ENCODE measurements around the gene PPP2R2C. TPM values are rescaled to one million over a fixed set of nuclear protein-coding genes. Genes with fewer than 3 reads are reported as not detected.

PPP2R2C gene
- under 0.01 and 0.10 TPM in 2 replicates for total RNA-seq (2014; rRNA removed; shearing (Covaris generic))

- no peak for DNase-seq (ENCODE audit: low read depth)
Measured at GRCh38 chr4:6472387-6473263, at the start of gene PPP2R2C. Gene PPP2R2C (minus strand): TSS chr4:6472614. CDS start chr4:6472229, 385 bp downstream.

DNA sequence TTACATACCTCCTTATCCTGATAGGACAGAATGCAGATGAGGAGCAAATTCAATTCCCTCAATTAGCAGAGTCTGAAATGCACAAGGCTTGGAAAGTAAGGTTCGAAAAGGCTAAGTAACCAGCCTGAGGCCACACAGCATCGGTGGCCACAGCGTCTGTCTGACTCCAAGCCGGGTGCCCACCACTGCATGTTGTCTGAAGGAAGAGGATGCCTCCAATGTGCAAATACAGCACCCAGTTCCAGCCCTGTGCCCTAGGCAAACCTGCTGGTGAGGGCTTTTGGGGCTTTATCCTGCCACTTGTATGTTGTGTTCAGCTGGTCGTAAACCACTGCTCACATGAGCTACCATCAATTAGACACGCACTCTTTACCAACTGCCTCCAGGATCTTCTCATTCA, 48.6 kb upstream of the PPP2R2C start:
- no peak for DNase-seq (ENCODE audit: low read depth)

DNA sequence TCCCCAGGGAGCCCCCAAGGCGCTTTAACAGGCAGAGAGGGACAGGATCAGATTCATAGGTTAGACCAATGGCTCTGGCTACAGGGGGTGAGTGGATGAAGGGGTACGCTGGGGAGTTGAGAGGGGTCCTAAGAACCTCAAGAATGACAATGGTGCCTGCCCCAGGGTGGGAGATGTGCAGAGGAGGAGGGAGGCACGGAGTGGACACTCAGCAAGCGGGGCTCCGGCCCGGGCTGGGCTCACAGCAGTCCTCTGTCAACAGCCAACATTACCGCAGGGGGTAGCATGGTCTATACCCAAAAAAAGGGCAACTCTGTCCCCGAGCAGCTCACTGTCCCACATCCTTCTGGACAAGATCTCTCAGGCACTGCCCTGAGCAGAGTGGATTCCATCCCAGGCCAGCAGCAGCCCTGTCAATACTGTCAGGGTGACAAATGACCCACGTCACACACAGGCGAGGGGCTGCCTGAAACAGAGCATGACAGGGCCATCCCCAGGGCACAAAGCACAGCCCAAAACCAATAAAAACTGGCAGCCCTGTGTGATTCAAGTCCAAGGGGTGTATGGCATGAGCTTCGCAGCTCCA, 47.7 kb upstream of the PPP2R2C start:
- DNase-seq (ENCODE audit: low read depth): no peak

GRCh38 chr4:6517171-6517570, 44.8 kb upstream of the PPP2R2C start:
- DNase-seq (ENCODE audit: low read depth): no peak

GRCh38 chr4:6516762-6517161, 44.3 kb upstream of the PPP2R2C start:
- no peak for DNase-seq (ENCODE audit: low read depth)

DNA sequence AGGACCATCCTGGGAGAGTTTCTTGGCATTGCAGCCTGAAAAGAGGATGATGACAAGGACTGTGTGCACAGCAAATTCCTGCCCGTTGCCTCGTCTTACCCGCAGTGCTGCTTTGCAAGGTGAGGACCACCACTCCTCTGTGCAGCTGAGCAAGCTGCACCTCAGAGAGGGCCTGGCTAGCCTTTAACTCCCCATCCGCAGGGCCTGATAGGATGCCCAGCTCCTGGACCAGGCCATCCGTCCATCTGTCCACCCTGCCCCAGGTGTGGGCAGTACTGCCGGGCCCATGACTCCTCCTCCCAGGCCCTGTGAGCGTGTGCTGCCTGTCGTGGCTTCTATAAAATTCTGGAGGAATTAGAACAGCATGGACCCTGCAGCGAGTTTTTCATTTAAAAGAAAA, 43.9 kb upstream of the PPP2R2C start:
- DNase-seq (ENCODE audit: low read depth): no peak

DNA sequence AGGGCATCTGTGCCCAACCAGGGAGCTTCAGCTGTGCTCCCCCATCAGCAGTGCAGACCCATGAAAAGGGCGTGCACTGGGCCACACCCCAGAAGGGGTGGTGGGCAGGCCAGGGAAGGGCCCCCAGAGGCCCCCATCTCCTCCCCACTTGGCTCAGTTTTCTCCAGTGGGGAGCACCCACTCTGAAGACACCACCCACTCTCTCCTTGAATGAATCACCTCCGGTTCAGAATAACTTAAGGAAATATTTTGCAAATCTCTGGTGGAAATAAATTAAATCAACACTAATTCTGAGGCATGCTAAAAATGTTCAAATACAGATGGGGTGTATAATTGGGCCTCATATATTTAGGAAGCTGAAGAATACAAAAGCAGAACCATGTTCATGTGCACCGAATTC, 41.3 kb upstream of the PPP2R2C start:
- no peak for DNase-seq (ENCODE audit: low read depth)

DNA sequence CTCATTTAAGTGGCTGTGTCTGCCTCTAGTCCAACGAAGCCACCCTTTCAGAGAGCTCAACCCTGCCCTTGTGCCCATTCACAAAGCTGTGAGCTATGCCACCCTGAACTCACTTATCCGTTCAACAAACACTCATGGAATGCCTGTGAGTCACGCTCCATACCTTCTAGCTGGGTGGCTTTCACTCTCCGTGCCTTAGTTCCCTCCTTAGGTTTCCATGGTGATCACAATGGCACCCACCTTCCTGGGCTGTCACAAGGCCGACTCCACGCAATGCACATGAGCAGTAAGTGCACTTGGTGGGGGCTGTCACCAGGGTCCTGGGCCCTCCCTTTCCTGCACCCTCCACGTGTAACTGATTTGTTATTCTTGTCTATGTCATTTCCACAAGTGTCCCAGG, 37.2 kb upstream of the PPP2R2C start:
- no peak for DNase-seq (ENCODE audit: low read depth)

GRCh38 chr4:6507345-6507744, 34.9 kb upstream of the PPP2R2C start:
- no peak for DNase-seq (ENCODE audit: low read depth)

DNA sequence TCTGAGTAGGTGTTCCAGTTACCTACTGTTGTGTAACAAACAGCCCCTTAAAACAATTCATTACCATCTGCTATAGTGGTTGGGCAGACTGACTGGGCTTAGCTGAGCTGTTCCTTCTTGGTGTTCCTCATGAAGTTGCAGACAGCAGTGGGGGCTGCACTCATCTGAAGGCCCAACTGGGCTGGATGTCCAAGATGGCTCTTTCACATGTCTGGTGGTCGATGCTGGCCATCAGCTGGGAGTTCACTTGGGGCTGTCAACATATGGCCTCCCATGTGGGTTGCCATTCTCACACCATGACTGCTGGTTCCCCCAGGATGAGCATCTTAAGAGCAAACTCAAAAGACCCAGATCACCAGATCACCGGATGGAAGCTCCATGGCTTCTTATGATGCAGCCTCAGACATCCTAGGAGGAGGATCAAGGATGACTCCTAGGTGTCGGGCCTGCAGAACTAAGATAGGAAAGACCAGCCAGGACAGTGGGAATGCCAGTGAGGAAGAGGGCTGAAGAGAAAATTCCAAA, 34.3 kb upstream of the PPP2R2C start:
- no peak for DNase-seq (ENCODE audit: low read depth)

DNA sequence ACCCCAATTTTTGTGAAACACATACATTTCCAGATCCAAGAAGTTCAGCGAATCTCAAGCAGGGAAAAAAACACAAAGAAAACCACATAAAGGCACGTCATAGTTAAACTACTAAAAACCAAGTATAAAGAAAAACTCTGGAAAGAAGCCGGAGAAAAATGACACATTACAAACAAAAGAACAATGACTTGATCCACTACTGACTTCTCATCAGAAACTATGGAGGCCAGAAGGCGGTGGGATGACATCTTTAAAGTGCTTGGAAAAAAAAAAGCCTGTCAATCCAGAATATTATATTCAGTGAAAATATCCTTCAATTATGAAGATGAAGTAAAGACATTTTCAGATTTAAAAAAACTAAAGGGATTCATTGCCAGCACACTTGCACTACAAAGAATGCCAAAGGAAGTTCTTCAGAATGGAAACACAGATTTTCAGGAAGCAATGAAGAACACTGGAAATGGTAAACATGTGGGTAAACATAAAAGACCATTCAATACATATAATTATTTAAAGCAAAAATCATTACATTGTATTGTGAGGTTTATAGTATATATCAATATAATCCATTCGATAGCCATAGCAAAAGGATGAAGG, 32.6 kb upstream of the PPP2R2C start:
- DNase-seq (ENCODE audit: low read depth): no peak

DNA sequence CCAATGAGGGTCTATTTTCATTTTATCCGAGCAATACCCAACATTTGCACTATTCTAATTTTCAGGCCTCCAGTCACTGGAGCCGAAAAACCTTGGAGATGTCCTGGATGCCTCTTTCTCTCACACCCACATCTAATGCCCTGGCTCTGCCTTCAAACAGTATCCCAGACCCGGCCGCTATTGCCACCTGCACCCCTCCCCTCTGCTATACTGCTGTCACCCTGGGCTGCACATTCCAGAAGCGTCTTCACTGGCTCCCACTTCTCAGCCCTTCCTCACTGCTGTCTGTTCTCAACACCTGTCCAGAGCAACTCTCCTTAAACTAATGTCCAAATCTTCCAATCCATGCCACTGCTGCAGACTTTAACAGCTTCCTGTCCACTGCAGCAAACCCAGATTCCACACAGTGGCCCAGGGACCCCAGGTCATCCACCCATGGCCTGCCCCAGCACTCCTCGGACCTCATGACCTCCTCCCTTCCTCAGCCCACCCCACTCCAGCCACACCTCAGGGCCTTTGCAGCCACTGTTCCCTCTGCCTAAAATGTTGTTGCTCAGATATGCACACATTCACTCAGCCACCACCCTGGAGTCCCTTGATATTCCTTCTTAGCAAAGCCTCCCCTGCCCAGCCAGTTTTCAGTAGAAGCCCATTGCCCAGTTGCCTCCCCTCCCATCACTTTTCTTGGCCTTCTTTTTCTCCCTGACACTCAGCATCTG, 30.5 kb upstream of the PPP2R2C start:
- DNase-seq (ENCODE audit: low read depth): no peak

DNA sequence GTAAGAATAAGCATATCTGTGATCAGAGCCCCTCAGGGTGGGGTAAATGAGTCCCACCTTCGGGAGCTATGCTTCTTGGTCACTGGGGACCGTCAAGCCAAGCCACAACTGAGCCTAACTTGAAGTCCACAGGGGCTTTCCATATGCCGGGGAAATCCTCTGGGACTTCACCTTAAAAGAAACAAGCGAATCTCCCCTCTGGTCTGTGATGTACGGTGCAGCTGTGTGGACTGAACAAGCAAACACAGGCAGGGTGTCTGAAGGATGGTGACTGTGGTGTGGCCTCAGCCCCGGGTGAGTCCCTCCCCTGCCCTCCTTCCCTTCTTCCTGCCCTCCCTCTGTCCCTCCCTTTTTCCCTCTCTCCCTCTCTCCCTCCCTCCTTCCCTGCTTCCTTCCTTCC, 29.7 kb upstream of the PPP2R2C start:
- DNase-seq (ENCODE audit: low read depth): no peak

- DNase-seq (ENCODE audit: low read depth): no peak
Measured at GRCh38 chr4:6501171-6501570, 28.8 kb upstream of the PPP2R2C start.

DNA sequence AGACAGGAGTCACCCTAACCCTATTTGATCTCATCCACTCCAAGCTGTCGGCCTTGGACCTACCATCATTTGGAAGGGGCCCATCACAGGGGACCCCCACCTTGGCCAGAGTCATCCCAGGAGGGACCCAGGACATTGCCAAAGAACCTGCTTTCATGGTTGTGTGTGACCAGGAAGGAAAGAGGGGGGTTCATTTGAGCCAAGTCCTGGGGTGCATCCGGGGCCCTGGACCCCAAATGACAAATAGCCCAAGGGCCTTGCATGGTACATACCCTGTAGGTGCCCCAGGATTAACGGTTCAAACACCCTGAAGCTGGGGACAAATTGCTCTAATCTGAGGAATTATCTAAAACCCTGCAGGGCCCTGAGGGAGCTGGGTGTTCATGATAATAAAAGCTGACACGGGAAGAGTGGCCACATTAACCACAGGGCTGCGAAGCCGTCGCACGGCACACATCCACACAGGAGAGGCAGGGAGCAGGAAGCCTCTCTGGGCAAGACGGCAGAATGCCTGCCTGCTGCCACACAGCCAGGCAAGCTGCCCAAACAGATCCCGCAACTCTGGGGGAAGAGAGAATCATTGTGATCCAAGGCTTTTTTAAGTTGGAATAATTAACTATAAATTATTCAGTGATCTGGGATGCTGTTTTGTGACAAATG, 28.2 kb upstream of the PPP2R2C start:
- peak; percentile 14 for DNase-seq (ENCODE audit: low read depth)

GRCh38 chr4:6499238-6499600, 26.8 kb upstream of the PPP2R2C start:
- no peak for DNase-seq (ENCODE audit: low read depth)

- no peak for DNase-seq (ENCODE audit: low read depth)
Measured at GRCh38 chr4:6498511-6499237, 26.3 kb upstream of the PPP2R2C start.

DNA sequence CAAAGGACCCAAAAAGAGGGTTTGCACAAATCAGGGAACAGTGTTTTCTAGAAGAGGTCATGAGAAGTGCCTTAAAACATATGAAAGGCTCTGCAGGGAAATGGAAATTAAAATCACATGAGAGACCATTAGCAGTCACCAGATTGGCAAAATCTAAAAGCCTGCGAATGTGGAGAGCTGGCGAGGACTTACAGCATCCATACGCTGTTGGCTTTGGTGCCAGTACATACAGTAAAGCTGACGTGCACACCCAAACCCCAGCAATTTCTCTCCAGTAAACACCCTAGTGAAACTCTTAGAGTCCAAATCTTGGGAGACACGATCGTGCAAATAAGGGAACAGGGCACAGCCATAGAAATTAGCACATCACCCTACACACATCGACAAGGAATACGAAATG, 25.4 kb upstream of the PPP2R2C start:
- no peak for DNase-seq (ENCODE audit: low read depth)

GRCh38 chr4:6495736-6496135, 23.3 kb upstream of the PPP2R2C start:
- no peak for DNase-seq (ENCODE audit: low read depth)

- DNase-seq (ENCODE audit: low read depth): no peak
Measured at GRCh38 chr4:6495296-6495590, 22.8 kb upstream of the PPP2R2C start.
